ENCODE measurements around the gene OLA1. TPM values are rescaled to one million over a fixed set of nuclear protein-coding genes. Genes with fewer than 3 reads are reported as not detected.
A peak's percentile ranks its signal among the peaks of the same experiment; 100 is the strongest.

The OLA1 gene
- total RNA-seq, 1 experiment from 2014 or later = 126 TPM

DNA sequence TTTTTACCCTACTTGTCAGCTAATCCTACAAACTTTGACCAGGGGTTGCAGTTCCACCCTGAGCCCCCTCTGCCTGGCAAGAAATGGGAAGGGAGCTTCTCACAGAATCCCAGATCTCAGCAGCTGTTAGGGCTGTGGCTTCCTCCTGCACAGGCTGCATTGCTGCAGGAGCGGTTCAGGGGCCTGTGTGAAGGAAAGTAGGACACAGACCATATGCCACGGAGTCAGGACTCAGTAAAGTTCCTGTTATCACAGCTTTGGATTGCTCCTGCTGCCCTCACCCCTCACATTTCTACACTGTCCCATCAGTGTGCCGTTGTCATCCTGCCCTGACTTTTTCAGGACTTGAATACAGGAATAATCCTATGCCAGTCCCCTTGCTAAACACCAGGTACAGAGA is 220.4 kb downstream of the OLA1 start:
- no TSS peak for BruUV-seq (replicated peaks)
- in situ Hi-C loops (cut with HindIII; ENCODE audit: low pct_unique_long_range_greater_than_20kb, low sequenced_read_pairs) = no loop called here

GRCh38 chr2:174026122-174026845 is 222.0 kb downstream of the OLA1 start:
- Histone ChIP-seq H3K4me1 (ENCODE audit: control insufficient read depth, insufficient read depth, low read length) (no peaks in the 10 kb centered on the region), H3K27ac (ENCODE audit: low read length) (no peak overlapping the region), H3K36me3 (ENCODE audit: control insufficient read depth, insufficient read depth, low read length) (no peaks in the 10 kb centered on the region), H3K27me3 (ENCODE audit: control insufficient read depth, insufficient read depth, low read length) (no peaks in the 10 kb centered on the region), H3K4me3 (ENCODE audit: low read depth in 2 of 2, low read length in 2 of 2) (no peak overlapping the region), H3K9me3 (ENCODE audit: control insufficient read depth, insufficient read depth, low read depth, low read length) (no peaks in the 10 kb centered on the region)
- BruUV-seq (replicated peaks) = no TSS peak
- TF ChIP-seq CTCF (IDR thresholded peaks at IDR 0.05) (no peak), REST (IDR thresholded peaks at IDR 0.05; ENCODE audit: insufficient read depth in 1 of 2, low read depth in 2 of 2, low read length in 1 of 2) (no peak), SIN3A (IDR thresholded peaks at IDR 0.05; ENCODE audit: borderline replicate concordance, insufficient read depth, low read depth, low read length) (no peak), POLR2AphosphoS5 (IDR thresholded peaks at IDR 0.05; ENCODE audit: low read depth, low read length) (no peak)
- intact Hi-C loops (cut with micrococcal nuclease; ENCODE audit: unreplicated experiment) (no loop called here), in situ Hi-C loops (cut with HindIII; ENCODE audit: low pct_unique_long_range_greater_than_20kb, low sequenced_read_pairs) (no loop called here)
- POLR2A ChIA-PET = no interaction called here
- no peak for ATAC-seq
- no peak for DNase-seq (ENCODE audit: low read depth, low spot score)
- CTCF ChIA-PET = no interaction called here

More for the DNA sequence above, 220.4 kb downstream of the OLA1 start:
- 0 out of 2 replicates have a peak, but pooled peaks have one; percentile 25 for ATAC-seq
- Histone ChIP-seq H3K4me3 (ENCODE audit: low read depth in 2 of 2, low read length in 2 of 2) (no peak overlapping the region), H3K27me3 (ENCODE audit: control insufficient read depth, insufficient read depth, low read length) (no peaks in the 10 kb centered on the region), H3K9me3 (ENCODE audit: control insufficient read depth, insufficient read depth, low read depth, low read length) (no peaks in the 10 kb centered on the region), H3K4me1 (ENCODE audit: control insufficient read depth, insufficient read depth, low read length) (no peaks in the 10 kb centered on the region), H3K27ac (ENCODE audit: low read length) (no peak overlapping the region), H3K36me3 (ENCODE audit: control insufficient read depth, insufficient read depth, low read length) (no peaks in the 10 kb centered on the region)
- ChIA-PET POLR2A (no interaction called here), CTCF (no interaction called here)
- TF ChIP-seq TCF7L2 (IDR thresholded peaks at IDR 0.05; ENCODE audit: low read depth, low read length) = no peak
- no peak for TF ChIP-seq SIN3A (IDR thresholded peaks at IDR 0.05; ENCODE audit: borderline replicate concordance, insufficient read depth, low read depth, low read length)
- TF ChIP-seq CTCF (IDR thresholded peaks at IDR 0.05) = no peak
- TF ChIP-seq REST (IDR thresholded peaks at IDR 0.05; ENCODE audit: insufficient read depth in 1 of 2, low read depth in 2 of 2, low read length in 1 of 2) = no peak
- no peak for TF ChIP-seq POLR2AphosphoS5 (IDR thresholded peaks at IDR 0.05; ENCODE audit: low read depth, low read length)
- DNase-seq (ENCODE audit: low read depth, low spot score) = no peak
- intact Hi-C loops (cut with micrococcal nuclease; ENCODE audit: unreplicated experiment) = no loop called here
